HEK293 (cell line): Measurements from ENCODE around the gene POLL.
A peak's percentile ranks its signal among the peaks of the same experiment; 100 is the strongest.

Experiments used
- CTCF ChIA-PET: fragments of 350-600 bp; formaldehyde crosslinking; extraction: SDS; loops from one replicate; lab custom pipeline; 2021; ENCODE audit warnings: antibody characterized with exemption; lab: Yijun Ruan, JAX
- POLR2A ChIA-PET: fragments of 300-600 bp; formaldehyde crosslinking; extraction: SDS; loops from one replicate; lab custom pipeline; 2020; ENCODE audit warnings: antibody characterized with exemption, inconsistent platforms; lab: Yijun Ruan, JAX
- H3K27ac ChIP-seq: fragments of 200-500 bp; sonication (Bioruptor generic); 2 replicates; pipeline ENCODE4 v1.5.1; 2014; ENCODE audit warnings: low read depth, low read length, control low read depth, inconsistent platforms; ENCODE audit errors: extremely low read depth
- H3K36me3 ChIP-seq, 2 experiments: fragments of 200-500 bp in 1 of 2; sonication (Bioruptor generic) in 1 of 2; 1 replicate in 1 of 2; 2 replicates in 1 of 2; pipeline ENCODE4 v1.5.1; 2014 to 2017; ENCODE audit warnings: inconsistent platforms in 2 of 2, low read length in 2 of 2; ENCODE audit not compliant: control insufficient read depth in 2 of 2, insufficient read depth in 1 of 2
- H3K4me1 ChIP-seq: fragments of 200-500 bp; sonication (Bioruptor generic); 2 replicates; pipeline ENCODE4 v1.5.1; 2014; ENCODE audit warnings: mild to moderate bottlenecking, low read length, inconsistent platforms; ENCODE audit not compliant: control insufficient read depth, insufficient read depth
- H3K4me3 ChIP-seq: 2 replicates; pipeline ENCODE4 v1.5.1; 2011; ENCODE audit warnings: low read depth, mild to moderate bottlenecking, control low read depth, low read length, moderate library complexity
- H3K9me3 ChIP-seq: fragments of 200-500 bp; sonication (Bioruptor generic); 2 replicates; pipeline ENCODE4 v1.5.1; 2014; ENCODE audit warnings: low read depth, low read length, inconsistent platforms; ENCODE audit not compliant: control insufficient read depth, insufficient read depth
- ATF2 ChIP-seq: fragments of 450-650 bp; formaldehyde crosslinking; IDR thresholded peaks from 2 replicates; pipeline ENCODE4 v1.5.1; 2016; ENCODE audit warnings: missing biosample characterization, missing genetic modification characterization, low read depth
- KLF9 ChIP-seq: fragments of 450-650 bp; formaldehyde crosslinking; IDR thresholded peaks from 2 replicates; pipeline ENCODE4 v1.5.1; 2016; ENCODE audit warnings: missing biosample characterization, missing genetic modification characterization, low read depth
- PRDM10 ChIP-seq: fragments of 450-650 bp; formaldehyde crosslinking; IDR thresholded peaks from 2 replicates; pipeline ENCODE4 v1.5.1; 2016; ENCODE audit warnings: missing biosample characterization, missing genetic modification characterization
- RBAK ChIP-seq: fragments of 450-650 bp; formaldehyde crosslinking; IDR thresholded peaks from 2 replicates; pipeline ENCODE4 v1.5.1; 2016; ENCODE audit warnings: missing biosample characterization, missing genetic modification characterization
- SP2 ChIP-seq: fragments of 450-650 bp; formaldehyde crosslinking; IDR thresholded peaks from 2 replicates; pipeline ENCODE4 v1.5.1; 2016; ENCODE audit warnings: missing biosample characterization, missing genetic modification characterization
- SP7 ChIP-seq: fragments of 450-650 bp; formaldehyde crosslinking; IDR thresholded peaks from 2 replicates; pipeline ENCODE4 v1.5.1; 2016; ENCODE audit warnings: missing biosample characterization, missing genetic modification characterization
- ZBTB21 ChIP-seq: fragments of 450-650 bp; formaldehyde crosslinking; IDR thresholded peaks from 2 replicates; pipeline ENCODE4 v1.5.1; 2017; ENCODE audit warnings: missing biosample characterization, missing genetic modification characterization
- ZBTB44 ChIP-seq: fragments of 450-650 bp; IDR thresholded peaks from 2 replicates; pipeline ENCODE4 v1.5.1; 2018; ENCODE audit warnings: missing biosample characterization, mild to moderate bottlenecking, missing genetic modification characterization
- ZFP69B ChIP-seq: fragments of 450-650 bp; formaldehyde crosslinking; IDR thresholded peaks from 2 replicates; pipeline ENCODE4 v1.5.1; 2016; ENCODE audit warnings: missing biosample characterization, missing genetic modification characterization
- ZNF132 ChIP-seq: fragments of 450-650 bp; formaldehyde crosslinking; IDR thresholded peaks from 2 replicates; pipeline ENCODE4 v1.5.1; 2017; ENCODE audit warnings: missing biosample characterization, missing genetic modification characterization, borderline replicate concordance
- ZNF148 ChIP-seq: fragments of 450-650 bp; formaldehyde crosslinking; IDR thresholded peaks from 2 replicates; pipeline ENCODE4 v1.5.0; 2017; ENCODE audit warnings: missing biosample characterization, missing genetic modification characterization, borderline replicate concordance
- ZNF174 ChIP-seq: fragments of 450-650 bp; formaldehyde crosslinking; IDR thresholded peaks from 2 replicates; pipeline ENCODE4 v1.5.0; 2017; ENCODE audit warnings: missing biosample characterization, mild to moderate bottlenecking, missing genetic modification characterization
- ZNF48 ChIP-seq: fragments of 450-650 bp; formaldehyde crosslinking; IDR thresholded peaks from 2 replicates; pipeline ENCODE4 v1.5.1; 2016; ENCODE audit warnings: missing biosample characterization, missing genetic modification characterization
- ZNF571 ChIP-seq: fragments of 450-650 bp; formaldehyde crosslinking; IDR thresholded peaks from 2 replicates; pipeline ENCODE4 v1.5.0; 2017; ENCODE audit warnings: missing biosample characterization, missing genetic modification characterization
- ZNF692 ChIP-seq: fragments of 450-650 bp; formaldehyde crosslinking; IDR thresholded peaks from 2 replicates; pipeline ENCODE4 v1.5.1; 2016; ENCODE audit warnings: missing biosample characterization, missing genetic modification characterization

The POLL gene

GRCh38 chr10:101602761-101603398 is 14.8 kb upstream of the POLL start (continued):
- no peak for TF ChIP-seq RBAK (tag by site-specific recombination)

- CTCF ChIA-PET, result interaction anchor here (0.5 to 12.8 kb wide), 11 partner anchors 9 to 393 kb away, joined by 3 to 203 read pairs (median 5); partner anchors contain the start of gene NPM3
- TF ChIP-seq SP7 (tag by site-specific recombination) (0 out of 2 replicates have a peak, but pooled peaks have one; percentile 27), ZFP69B (0 out of 2 replicates have a peak, but pooled peaks have one; percentile 17), ZNF571 (tag by site-specific recombination) (no peak), ZNF174 (tag by site-specific recombination) (no peak), ZBTB44 (tag by site-specific recombination) (no peak), ZNF48 (no peak), PRDM10 (tag by site-specific recombination) (peak; percentile 27; the same call in 1 of the 2 replicates), KLF9 (0 out of 2 replicates have a peak, but pooled peaks have one; percentile 19), ZBTB21 (no peak), SP2 (tag by site-specific recombination) (0 out of 2 replicates have a peak, but pooled peaks have one; percentile 5), ATF2 (tag by site-specific recombination) (0 out of 2 replicates have a peak, but pooled peaks have one; percentile 30), ZNF148 (tag by site-specific recombination) (no peak), ZNF132 (tag by site-specific recombination) (no peak), ZNF692 (peak; percentile 83)
- TF ChIP-seq, all 188 proteins: peak for 7
- no peak overlapping the region for H3K4me3 ChIP-seq
- H3K27ac ChIP-seq, result no peak overlapping the region
- H3K9me3 ChIP-seq, result no peaks in the 10 kb centered on the region
- no peaks in the 10 kb centered on the region for H3K4me1 ChIP-seq
- H3K36me3 ChIP-seq, result peaks cover 4 to 35% of the 10 kb centered on the region in 2 experiments; a peak in 2 of 3 replicates
- POLR2A ChIA-PET, result no interaction called here
Measured at GRCh38 chr10:101601541-101601940, 13.5 kb upstream of the POLL start.
